Measurements from ENCODE around the gene RXRA. TPM values are rescaled to one million over a fixed set of nuclear protein-coding genes. Genes with fewer than 3 reads are reported as not detected.

Gene RXRA
- total and polyA plus RNA-seq, 2 donors (not counting 1 experiment from before 2014, with no cell fraction given), result 2.6 to 6.8 TPM

DNA sequence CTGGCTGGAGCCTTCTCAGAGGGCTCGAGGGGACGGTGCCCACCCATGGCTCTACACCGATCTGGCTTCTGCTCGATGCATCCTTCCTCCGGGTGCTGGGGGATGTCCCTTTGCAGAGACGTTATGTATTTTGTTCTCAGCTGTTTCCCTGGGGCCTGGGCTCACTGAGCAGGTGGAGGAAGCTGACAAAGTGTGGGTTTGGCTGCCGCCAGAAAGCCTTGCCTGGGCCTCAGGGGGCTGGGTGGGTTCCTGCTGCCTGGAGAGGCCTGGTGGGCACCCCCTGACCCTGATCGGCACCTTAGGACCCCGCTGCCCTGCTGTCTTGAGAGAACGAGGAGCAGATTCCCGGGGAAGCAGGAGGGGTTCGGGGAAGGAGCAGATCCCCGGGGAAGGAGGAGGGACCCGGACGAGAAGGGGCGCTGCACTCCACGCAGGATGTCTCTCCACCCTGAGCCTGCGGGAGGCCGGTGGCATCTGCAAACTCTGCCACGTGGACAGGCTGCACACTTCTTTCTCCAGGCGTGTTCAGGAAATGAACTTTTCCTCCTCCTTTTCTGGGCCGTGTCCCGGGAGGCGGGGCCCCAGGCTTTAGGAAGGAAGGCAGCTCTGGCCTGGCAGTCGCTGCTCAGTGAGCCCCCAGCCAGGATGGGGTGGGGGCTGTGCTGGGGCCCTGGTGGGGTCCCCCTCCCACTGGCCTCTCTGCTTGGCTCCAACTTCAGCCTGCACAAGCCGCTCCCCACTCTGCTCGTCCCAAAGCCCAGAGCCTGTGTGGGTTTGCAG, 148.9 kb downstream of the RXRA start:
- peak overlapping the region; percentile 62 for H2AFZ ChIP-seq (ENCODE audit: insufficient read depth, low read depth, low read length, poor library complexity, severe bottlenecking)
- peak overlapping the region; percentile 62 for H3K4me3 Mint-ChIP-seq
- POLR2A ChIA-PET, result interaction anchor here (1.2 to 1.3 kb wide), 2 partner anchors 19 to 311 kb away, joined by 4 to 5 read pairs; partner anchors contain the start of gene RNU6ATAC
- ATAC-seq (ENCODE audit: low read depth), result peak; percentile 83
- peaks cover 0 to 41% (median 9%) of the 10 kb centered on the region in 3 donors for H3K9me3 ChIP-seq (ENCODE audit: control extremely low read depth in 1 of 3, control insufficient read depth in 2 of 3, insufficient read depth in 1 of 3, low read length in 2 of 3)
- peak overlapping the region; percentile 42 for H3K9ac ChIP-seq (ENCODE audit: low read length)
- no peaks in the 10 kb centered on the region for H3K79me2 ChIP-seq (ENCODE audit: control insufficient read depth, insufficient read depth, low read length)
- WGBS (ENCODE audit: insufficient coverage), result 5% methylated on average over 25 of the region's 27 CpGs
- peak overlapping the region; percentile 79 to 88 for H3K27ac ChIP-seq (ENCODE audit: low read length in 2 of 2)
- H3K36me3 ChIP-seq (replicated peaks in 1 of 2; ENCODE audit: control extremely low read depth in 1 of 2, control insufficient read depth in 1 of 2, extremely low read depth in 1 of 2, insufficient read depth in 2 of 2, low read length in 1 of 2), result no peaks in the 10 kb centered on the region
- peaks cover 17 to 37% of the 10 kb centered on the region in 2 donors for H3K4me1 ChIP-seq (ENCODE audit: control insufficient read depth in 2 of 2, insufficient read depth in 2 of 2, low read length in 2 of 2)
- peak; percentile 77 for DNase-seq
- H3K27ac Mint-ChIP-seq, result peak overlapping the region; percentile 95
- no peaks in the 10 kb centered on the region for H3K9me3 Mint-ChIP-seq (ENCODE audit: insufficient read depth)
- no peaks in the 10 kb centered on the region for H4K20me1 ChIP-seq (ENCODE audit: control insufficient read depth, insufficient read depth, low read length, poor library complexity, severe bottlenecking)
- peak overlapping the region; percentile 76 for H3K4me2 ChIP-seq (replicated peaks; ENCODE audit: low read depth, low read length, poor library complexity, severe bottlenecking)
- TF ChIP-seq EZH2 (IDR thresholded peaks at IDR 0.05; ENCODE audit: borderline replicate concordance, insufficient read depth, low read depth, low read length, poor library complexity, severe bottlenecking) (no peak), CTCF (IDR thresholded peaks at IDR 0.05) (no peak)
- no peaks in the 10 kb centered on the region for H3K27me3 ChIP-seq (replicated peaks in 1 of 4; ENCODE audit: control extremely low read depth in 1 of 4, control insufficient read depth in 3 of 4, insufficient read depth in 4 of 4, low read length in 3 of 4)
- peak overlapping the region in 2 of 5 experiments; percentile 10 to 24 for H3K4me3 ChIP-seq (ENCODE audit: control extremely low read depth in 1 of 5, extremely low read depth in 1 of 5, insufficient read depth in 1 of 5, low read depth in 2 of 5, low read length in 4 of 5)
- CTCF ChIA-PET, result interaction anchor here (0.6 to 1.0 kb wide), 3 partner anchors 19 to 1029 kb away, joined by 3 to 4 read pairs (median 3); no protein-coding TSS in a partner anchor
- intact Hi-C loops (cut with micrococcal nuclease), result no loop called here
- H3K4me1 Mint-ChIP-seq, result peaks cover 10% of the 10 kb centered on the region
- no peaks in the 10 kb centered on the region for H3K27me3 Mint-ChIP-seq
